NB4 (cell line): ENCODE results near the gene SNAI3.

Experiments used
- DNase-seq: peaks from one replicate; pipeline ENCODE4 v3.0.0; 2010; ENCODE audit warnings: low read depth
- H3K4me3 ChIP-seq: one replicate; pipeline ENCODE4 v1.5.1; 2011; ENCODE audit warnings: mild to moderate bottlenecking, low read depth, low read length, moderate library complexity
- CTCF ChIP-seq: IDR thresholded peaks from one replicate; pipeline ENCODE4 v1.5.1; 2012; ENCODE audit warnings: low read depth, low read length
- MYC ChIP-seq: IDR thresholded peaks from 2 replicates; pipeline ENCODE4 v1.6.1; 2011; ENCODE audit warnings: low read depth, low read length
- POLR2A ChIP-seq: IDR thresholded peaks from 2 replicates; pipeline ENCODE4 v1.6.1; 2011; ENCODE audit warnings: mild to moderate bottlenecking; ENCODE audit not compliant: insufficient read length; ENCODE audit errors: extremely low read depth
- TF ChIP-seq, protein P1 (sequence below): IDR thresholded peaks from 2 replicates; pipeline ENCODE4 v1.6.1; 2011; ENCODE audit warnings: low read depth, low read length

The SNAI3 gene

GRCh38 chr16:88714420-88715302, 28.4 kb upstream of the SNAI3 start:
- no peak overlapping the region for H3K4me3 ChIP-seq
- TF ChIP-seq, protein P1, sequence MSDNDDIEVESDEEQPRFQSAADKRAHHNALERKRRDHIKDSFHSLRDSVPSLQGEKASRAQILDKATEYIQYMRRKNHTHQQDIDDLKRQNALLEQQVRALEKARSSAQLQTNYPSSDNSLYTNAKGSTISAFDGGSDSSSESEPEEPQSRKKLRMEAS = no peak
- TF ChIP-seq POLR2A (no peak), MYC (no peak)
- DNase-seq = no peak

GRCh38 chr16:88713568-88714419, 27.5 kb upstream of the SNAI3 start:
- TF ChIP-seq, protein P1 = no peak
- TF ChIP-seq POLR2A = no peak
- TF ChIP-seq MYC = no peak
- TF ChIP-seq CTCF = no peak
- no peak for DNase-seq
- no peak overlapping the region for H3K4me3 ChIP-seq

GRCh38 chr16:88713054-88713453, 26.7 kb upstream of the SNAI3 start:
- TF ChIP-seq CTCF (no peak), POLR2A (no peak), MYC (no peak)
- TF ChIP-seq, protein P1 = no peak
- no peak overlapping the region for H3K4me3 ChIP-seq
- DNase-seq = no peak

GRCh38 chr16:88712362-88712979, 26.2 kb upstream of the SNAI3 start:
- H3K4me3 ChIP-seq = no peak overlapping the region
- TF ChIP-seq, protein P1 = no peak
- no peak for TF ChIP-seq CTCF
- TF ChIP-seq POLR2A = no peak
- no peak for TF ChIP-seq MYC
- DNase-seq = no peak

GRCh38 chr16:88711750-88712340, 25.5 kb upstream of the SNAI3 start:
- no peak for DNase-seq
- no peak overlapping the region for H3K4me3 ChIP-seq
- TF ChIP-seq POLR2A = no peak
- no peak for TF ChIP-seq MYC
- no peak for TF ChIP-seq CTCF
- TF ChIP-seq, protein P1 = no peak
